Epithelial cell of esophagus (primary cell): ENCODE data around the gene SOSTDC1.
"Not testable (repeated sequence)": the region's sequence is repeated elsewhere in the genome, so short reads cannot be mapped to it uniquely, and the experiment has no call there.

ENCODE experiments used
- DNase-seq: peaks from one replicate; pipeline ENCODE4 v3.0.0; 2010; ENCODE audit warnings: low read depth
- H3K4me3 ChIP-seq: 2 replicates; pipeline ENCODE4 v1.5.1; 2011; ENCODE audit warnings: mild to moderate bottlenecking, low read length, control low read depth
- TF ChIP-seq, protein P1 (sequence below): IDR thresholded peaks from 2 replicates; pipeline ENCODE4 v1.5.1; 2011; ENCODE audit warnings: low read depth, mild to moderate bottlenecking, low read length, control low read depth, inconsistent platforms; ENCODE audit not compliant: insufficient read depth; ENCODE audit errors: missing control alignments

The SOSTDC1 gene, protein sequence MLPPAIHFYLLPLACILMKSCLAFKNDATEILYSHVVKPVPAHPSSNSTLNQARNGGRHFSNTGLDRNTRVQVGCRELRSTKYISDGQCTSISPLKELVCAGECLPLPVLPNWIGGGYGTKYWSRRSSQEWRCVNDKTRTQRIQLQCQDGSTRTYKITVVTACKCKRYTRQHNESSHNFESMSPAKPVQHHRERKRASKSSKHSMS

DNA sequence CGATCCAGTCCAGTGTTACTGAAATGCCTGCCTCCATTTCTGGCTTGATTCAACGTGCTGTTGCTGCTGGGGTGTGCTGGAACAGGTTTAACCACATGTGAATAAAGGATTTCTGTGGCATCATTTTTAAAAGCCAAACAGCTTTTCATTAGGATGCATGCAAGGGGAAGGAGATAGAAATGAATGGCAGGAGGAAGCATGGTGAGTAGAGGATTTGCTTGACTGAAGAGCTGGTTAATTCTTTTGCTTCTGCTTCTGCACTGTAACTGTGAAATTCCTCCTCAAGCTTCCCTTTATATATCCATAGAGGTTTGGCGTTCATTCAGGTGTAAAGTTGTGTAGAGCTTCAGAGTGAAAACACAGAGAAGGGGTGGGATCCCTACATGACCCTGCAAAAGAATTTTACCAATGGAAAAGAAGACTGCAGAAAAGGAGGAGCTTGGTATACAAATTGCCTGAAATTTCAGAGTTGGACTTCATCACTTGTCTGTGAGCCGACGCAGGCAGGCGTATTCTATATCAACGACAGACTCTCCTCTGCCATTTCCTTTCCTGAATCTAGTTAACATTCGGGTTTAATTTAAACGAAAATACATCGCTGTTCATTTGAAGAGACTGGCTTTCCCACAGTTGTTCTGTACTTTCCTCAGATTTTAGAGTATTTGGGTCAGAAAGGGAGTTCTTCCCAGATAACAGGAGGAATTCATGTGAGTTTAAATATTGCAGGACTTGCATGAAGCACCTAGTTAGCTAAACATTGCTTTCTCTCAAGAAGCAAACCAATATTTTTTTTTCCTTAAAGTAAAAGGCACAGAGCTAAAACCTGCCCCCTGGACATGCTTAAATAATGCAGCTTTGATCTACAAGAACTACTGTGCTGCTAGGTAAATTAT lies at the start of gene SOSTDC1:
Gene SOSTDC1 (minus strand): TSS at position 270 of the 893 bp plus-strand sequence. CDS start 70 bp downstream, at position 200.
- TF ChIP-seq, protein P1, sequence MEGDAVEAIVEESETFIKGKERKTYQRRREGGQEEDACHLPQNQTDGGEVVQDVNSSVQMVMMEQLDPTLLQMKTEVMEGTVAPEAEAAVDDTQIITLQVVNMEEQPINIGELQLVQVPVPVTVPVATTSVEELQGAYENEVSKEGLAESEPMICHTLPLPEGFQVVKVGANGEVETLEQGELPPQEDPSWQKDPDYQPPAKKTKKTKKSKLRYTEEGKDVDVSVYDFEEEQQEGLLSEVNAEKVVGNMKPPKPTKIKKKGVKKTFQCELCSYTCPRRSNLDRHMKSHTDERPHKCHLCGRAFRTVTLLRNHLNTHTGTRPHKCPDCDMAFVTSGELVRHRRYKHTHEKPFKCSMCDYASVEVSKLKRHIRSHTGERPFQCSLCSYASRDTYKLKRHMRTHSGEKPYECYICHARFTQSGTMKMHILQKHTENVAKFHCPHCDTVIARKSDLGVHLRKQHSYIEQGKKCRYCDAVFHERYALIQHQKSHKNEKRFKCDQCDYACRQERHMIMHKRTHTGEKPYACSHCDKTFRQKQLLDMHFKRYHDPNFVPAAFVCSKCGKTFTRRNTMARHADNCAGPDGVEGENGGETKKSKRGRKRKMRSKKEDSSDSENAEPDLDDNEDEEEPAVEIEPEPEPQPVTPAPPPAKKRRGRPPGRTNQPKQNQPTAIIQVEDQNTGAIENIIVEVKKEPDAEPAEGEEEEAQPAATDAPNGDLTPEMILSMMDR, result no peak
- peak; percentile 59 for DNase-seq
- H3K4me3 ChIP-seq, result no peak within 1 kb of the TSS

DNA sequence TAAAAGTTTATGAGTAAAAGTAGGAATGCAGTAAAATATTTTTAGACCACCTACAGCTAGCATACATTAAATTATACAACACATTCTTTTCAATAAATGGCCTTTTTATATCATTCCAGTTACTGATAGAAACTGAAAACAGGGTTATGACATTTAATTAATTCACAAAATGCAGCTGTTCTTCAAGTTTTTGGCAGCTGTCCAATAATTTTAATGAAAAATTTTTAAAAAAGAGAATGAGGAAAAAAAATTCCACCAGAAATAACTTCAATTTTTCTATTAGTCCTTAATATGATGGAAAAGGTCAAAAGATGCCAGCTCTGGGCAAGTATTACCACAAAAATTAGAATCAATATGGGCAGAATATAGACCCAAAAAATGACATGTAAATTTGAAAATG lies 49.2 kb upstream of the SOSTDC1 start:
- no peak overlapping the region for H3K4me3 ChIP-seq
- TF ChIP-seq, protein P1, result no peak
- no peak for DNase-seq

DNA sequence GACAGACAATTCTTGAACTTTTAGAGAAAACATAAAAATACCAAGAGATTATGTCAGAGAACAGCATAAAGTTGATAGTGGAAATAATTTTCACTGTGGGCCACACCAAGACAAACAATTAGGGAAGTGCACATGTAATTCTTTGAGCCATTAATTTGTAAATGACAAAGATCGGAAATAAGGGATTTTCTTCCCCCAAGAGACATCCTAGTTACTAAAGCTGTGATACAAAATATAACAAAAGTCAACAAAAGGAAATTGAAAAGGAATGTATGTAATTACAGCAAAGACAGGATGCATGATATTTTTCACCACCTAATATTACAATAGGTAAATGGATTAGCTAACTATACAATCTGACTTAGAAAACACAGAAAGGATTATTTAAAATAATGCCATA lies 48.7 kb upstream of the SOSTDC1 start:
- no peak overlapping the region for H3K4me3 ChIP-seq
- TF ChIP-seq, protein P1, result no peak
- DNase-seq, result no peak

DNA sequence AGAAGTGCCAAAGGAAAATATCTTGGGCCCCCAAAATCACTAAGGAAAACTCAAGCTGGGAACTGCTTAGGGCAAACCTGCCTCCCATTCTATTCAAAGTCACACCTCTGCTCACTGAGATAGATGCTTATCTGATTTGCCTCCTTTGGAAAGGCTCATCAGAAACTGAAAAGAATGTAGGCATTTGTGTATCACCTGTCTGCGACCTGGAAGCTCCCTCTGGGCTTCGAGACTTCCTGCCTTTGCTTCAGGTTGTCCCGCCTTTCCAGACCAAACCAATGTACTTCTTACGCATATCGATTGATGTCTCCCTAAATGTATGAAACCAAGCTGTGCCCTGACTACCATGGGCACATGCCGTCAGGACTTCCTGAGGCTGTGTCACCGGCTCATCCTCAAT lies 46.6 kb upstream of the SOSTDC1 start:
- H3K4me3 ChIP-seq, result no peak overlapping the region
- TF ChIP-seq, protein P1, result no peak
- DNase-seq, result no peak

DNA sequence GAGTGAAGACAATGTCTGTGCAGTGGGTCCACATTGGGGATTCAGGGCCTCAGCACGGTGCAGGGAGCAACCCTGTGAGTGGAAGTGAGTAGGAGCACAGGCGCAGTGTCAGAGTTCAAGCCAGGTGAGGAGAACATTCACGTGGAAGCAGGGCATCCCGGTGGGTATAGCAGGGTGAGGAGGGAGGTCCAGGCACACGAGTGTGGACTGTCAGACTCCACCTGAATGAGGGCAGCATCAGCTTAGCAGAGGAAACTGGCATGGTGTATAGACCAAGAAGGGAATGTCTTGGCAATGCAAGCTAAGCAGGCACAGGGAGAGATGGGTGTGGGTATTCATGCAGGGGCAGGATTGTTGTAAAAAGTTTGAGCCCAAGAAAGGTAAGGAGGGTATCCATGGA lies 45.8 kb upstream of the SOSTDC1 start:
- no peak for DNase-seq
- TF ChIP-seq, protein P1, result no peak
- H3K4me3 ChIP-seq, result no peak overlapping the region

DNA sequence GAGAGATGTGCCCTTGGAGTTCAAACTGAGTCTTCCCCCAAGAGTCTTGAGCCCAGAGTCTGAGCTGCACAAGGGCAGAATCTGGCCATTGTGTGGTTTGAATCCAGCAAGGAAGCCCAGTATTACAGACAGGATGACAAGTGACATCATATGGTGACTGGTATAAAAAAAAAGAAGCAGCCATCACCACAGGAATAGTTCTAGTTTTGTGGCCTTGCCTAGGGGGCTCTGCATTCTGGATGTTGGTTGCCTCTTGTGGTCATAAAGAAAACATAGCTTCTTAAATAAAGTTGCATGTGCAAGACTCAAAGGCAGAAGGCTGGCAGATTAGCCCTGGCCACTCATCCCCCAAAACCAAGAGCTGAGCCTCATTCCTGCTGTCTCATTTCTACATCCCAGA lies 44.3 kb upstream of the SOSTDC1 start:
- no peak overlapping the region for H3K4me3 ChIP-seq
- TF ChIP-seq, protein P1, result no peak
- no peak for DNase-seq

DNA sequence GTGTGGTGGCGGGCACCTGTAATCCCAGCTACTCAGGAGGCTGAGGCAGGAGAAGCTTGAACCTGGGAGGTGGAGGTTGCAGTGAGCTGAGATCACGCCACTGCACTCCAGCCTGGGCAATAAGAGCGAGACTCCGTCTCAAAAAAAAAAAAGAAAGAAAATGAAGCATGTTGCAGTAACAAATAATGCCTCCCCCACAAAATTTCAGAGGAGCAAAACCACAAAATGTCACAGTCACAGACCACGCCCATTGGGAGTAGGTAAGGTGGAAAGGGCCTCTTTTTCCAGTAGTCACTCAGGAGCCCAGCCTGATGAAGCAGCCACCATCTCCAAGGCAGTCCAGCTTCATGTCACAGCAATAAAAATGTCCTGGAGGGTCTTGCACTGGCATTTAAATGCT lies 40.9 kb upstream of the SOSTDC1 start:
- not testable (repeated sequence) for DNase-seq, H3K4me3 ChIP-seq
